Keratinocyte (primary cell): ENCODE results near the gene PCK2. TPM values are rescaled to one million over a fixed set of nuclear protein-coding genes. Genes with fewer than 3 reads are reported as not detected.

ENCODE experiments used
- DNase-seq: peaks from one replicate; pipeline ENCODE4 v3.0.0-alpha.2; 2011; ENCODE audit warnings: low read depth, missing footprints, low spot score
- FAIRE-seq: peaks from 2 replicates; lab custom pipeline; 2011; peaks lifted over from hg19 to GRCh38; lab: Jason Lieb, UNC
- H2AFZ ChIP-seq: 2 replicates; pipeline ENCODE4 v1.6.0; 2012; ENCODE audit warnings: low read length, control low read depth, inconsistent platforms; ENCODE audit not compliant: control insufficient read depth
- H3K27ac ChIP-seq: 2 replicates; pipeline ENCODE4 v1.5.1; 2011; ENCODE audit warnings: low read length; ENCODE audit not compliant: control insufficient read depth, insufficient read depth
- H3K27me3 ChIP-seq: 3 replicates; pipeline ENCODE4 v1.6.0; 2011; ENCODE audit warnings: low read length; ENCODE audit not compliant: control insufficient read depth, insufficient read depth; ENCODE audit errors: extremely low read depth
- H3K36me3 ChIP-seq, 2 experiments: 2 replicates in 1 of 2; 3 replicates in 1 of 2; pipeline ENCODE4 v1.5.1; 2011; ENCODE audit warnings: low read length in 2 of 2, mild to moderate bottlenecking in 1 of 2; ENCODE audit not compliant: control insufficient read depth in 2 of 2, insufficient read depth in 2 of 2; ENCODE audit errors: extremely low read depth in 1 of 2
- H3K4me1 ChIP-seq: 3 replicates; pipeline ENCODE4 v1.5.1; 2011; ENCODE audit warnings: low read length; ENCODE audit not compliant: control insufficient read depth, insufficient read depth; ENCODE audit errors: extremely low read depth
- H3K4me2 ChIP-seq: 3 replicates; pipeline ENCODE4 v1.6.0; 2011; ENCODE audit warnings: low read depth, low read length; ENCODE audit not compliant: control insufficient read depth, insufficient read depth; ENCODE audit errors: extremely low read depth
- H3K4me3 ChIP-seq, 3 experiments: fragments of 200-600 bp in 1 of 3; sonication (generic) in 1 of 3; 2 replicates in 2 of 3; 3 replicates in 1 of 3; pipeline ENCODE4 v1.5.1; 2011 to 2016; ENCODE audit warnings: low read length in 3 of 3, mild to moderate bottlenecking in 3 of 3, control low read depth in 2 of 3, inconsistent platforms in 1 of 3, low read depth in 1 of 3, mixed read lengths in 1 of 3, mixed run types in 1 of 3, moderate library complexity in 1 of 3; ENCODE audit not compliant: control insufficient read depth in 2 of 3, insufficient read depth in 2 of 3; ENCODE audit errors: extremely low read depth in 1 of 3
- H3K79me2 ChIP-seq: 2 replicates; pipeline ENCODE4 v1.6.0; 2012; ENCODE audit warnings: low read length; ENCODE audit not compliant: control insufficient read depth, insufficient read depth
- H3K9ac ChIP-seq: 3 replicates; pipeline ENCODE4 v1.6.0; 2011; ENCODE audit warnings: low read length; ENCODE audit not compliant: control insufficient read depth, insufficient read depth; ENCODE audit errors: extremely low read depth
- H3K9me1 ChIP-seq: 3 replicates; pipeline ENCODE4 v1.6.0; 2011; ENCODE audit warnings: low read length; ENCODE audit not compliant: control insufficient read depth, insufficient read depth; ENCODE audit errors: extremely low read depth
- H3K9me3 ChIP-seq: 2 replicates; pipeline ENCODE4 v1.5.1; 2012; ENCODE audit warnings: low read depth, low read length; ENCODE audit not compliant: control insufficient read depth
- H4K20me1 ChIP-seq: 3 replicates; pipeline ENCODE4 v1.6.0; 2011; ENCODE audit warnings: low read length; ENCODE audit not compliant: control insufficient read depth, insufficient read depth; ENCODE audit errors: extremely low read depth
- EZH2 ChIP-seq: IDR thresholded peaks from one replicate; pipeline ENCODE4 v1.6.1; 2012; ENCODE audit warnings: inconsistent platforms, mild to moderate bottlenecking, low read length, moderate library complexity
- dilution Hi-C: fragments of 300-500 bp; cut with MboI; formaldehyde crosslinking; loops from one replicate; pipeline ENCODE4 v1.7.0; 2020; ENCODE audit warnings: low sequenced_read_pairs; ENCODE audit not compliant: extremely low pct_ligation_motif_present
- polyA plus RNA-seq, 5 experiments: library from polyadenylated mRNA; depleted of rRNA in 3 of 5; stranded (reverse) in 3 of 5; stranded (forward) in 1 of 5; unstranded in 1 of 5; fragments of >200 nt; gene quantifications; 1 replicate in 1 of 5; 2 replicates in 3 of 5; 3 replicates in 1 of 5; pipeline versions ENCODE4 v1.2.1 to v1.2.3, GENCODE V29; 2011 to 2012; ENCODE audit warnings: missing spikeins in 2 of 5, low read depth in 1 of 5, low replicate concordance in 1 of 5
- TF ChIP-seq, protein P1 (sequence below), 3 experiments: IDR thresholded peaks in 1 of 3; conservative IDR thresholded peaks in 1 of 3; optimal IDR thresholded peaks in 1 of 3; 2 replicates in 2 of 3; 3 replicates in 1 of 3; pipeline versions ENCODE3 to v1.5.1; 2011; ENCODE audit warnings: low read length in 3 of 3, mild to moderate bottlenecking in 3 of 3, moderate library complexity in 2 of 3, control low read depth in 1 of 3, inconsistent platforms in 1 of 3; ENCODE audit not compliant: insufficient read depth in 2 of 3; ENCODE audit errors: extremely low read depth in 1 of 3

Gene PCK2
- polyA plus RNA-seq, 1 donor (not counting 4 experiments of a cell fraction or from before 2014, with no cell fraction given): 16.6 TPM

DNA sequence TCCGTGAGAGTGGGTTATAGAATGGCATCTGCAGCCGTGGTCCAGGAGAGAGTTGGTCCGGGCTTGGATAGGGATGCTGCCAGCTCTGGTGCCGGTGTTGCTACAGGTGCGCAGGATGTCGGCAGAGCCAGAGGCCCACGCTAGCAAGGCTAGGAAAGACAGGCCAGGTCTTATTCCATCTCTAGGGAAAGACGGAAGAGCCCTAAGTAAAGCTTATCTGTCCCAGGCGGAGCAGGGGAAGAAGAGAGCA, 41.4 kb downstream of the PCK2 start:
- peak overlapping the region; percentile 68 for H3K4me2 ChIP-seq
- H3K9me3 ChIP-seq: no peaks in the 10 kb centered on the region
- no peaks in the 10 kb centered on the region for H3K27me3 ChIP-seq
- H3K4me1 ChIP-seq: peaks cover 28% of the 10 kb centered on the region
- dilution Hi-C loops: no loop called here
- TF ChIP-seq, protein P1, sequence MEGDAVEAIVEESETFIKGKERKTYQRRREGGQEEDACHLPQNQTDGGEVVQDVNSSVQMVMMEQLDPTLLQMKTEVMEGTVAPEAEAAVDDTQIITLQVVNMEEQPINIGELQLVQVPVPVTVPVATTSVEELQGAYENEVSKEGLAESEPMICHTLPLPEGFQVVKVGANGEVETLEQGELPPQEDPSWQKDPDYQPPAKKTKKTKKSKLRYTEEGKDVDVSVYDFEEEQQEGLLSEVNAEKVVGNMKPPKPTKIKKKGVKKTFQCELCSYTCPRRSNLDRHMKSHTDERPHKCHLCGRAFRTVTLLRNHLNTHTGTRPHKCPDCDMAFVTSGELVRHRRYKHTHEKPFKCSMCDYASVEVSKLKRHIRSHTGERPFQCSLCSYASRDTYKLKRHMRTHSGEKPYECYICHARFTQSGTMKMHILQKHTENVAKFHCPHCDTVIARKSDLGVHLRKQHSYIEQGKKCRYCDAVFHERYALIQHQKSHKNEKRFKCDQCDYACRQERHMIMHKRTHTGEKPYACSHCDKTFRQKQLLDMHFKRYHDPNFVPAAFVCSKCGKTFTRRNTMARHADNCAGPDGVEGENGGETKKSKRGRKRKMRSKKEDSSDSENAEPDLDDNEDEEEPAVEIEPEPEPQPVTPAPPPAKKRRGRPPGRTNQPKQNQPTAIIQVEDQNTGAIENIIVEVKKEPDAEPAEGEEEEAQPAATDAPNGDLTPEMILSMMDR (optimal IDR thresholded peaks at IDR 0.05 in 1 of 3, IDR thresholded peaks at IDR 0.05 in 1 of 3, conservative IDR thresholded peaks at IDR 0.05 in 1 of 3; ENCODE audit: extremely low read depth in 1 of 3, insufficient read depth in 2 of 3, low read length in 3 of 3): no peak
- no peak for TF ChIP-seq EZH2
- H3K36me3 ChIP-seq: peaks cover 12 to 21% of the 10 kb centered on the region in 2 experiments
- H3K9ac ChIP-seq: peak overlapping the region; percentile 25
- DNase-seq (no peak), FAIRE-seq (no peak)
- peak overlapping the region; percentile 38 for H2AFZ ChIP-seq
- no peak overlapping the region for H3K27ac ChIP-seq
- H3K9me1 ChIP-seq: peaks cover 2% of the 10 kb centered on the region
- H3K79me2 ChIP-seq: peaks cover 25% of the 10 kb centered on the region
- H4K20me1 ChIP-seq: no peaks in the 10 kb centered on the region
- peak overlapping the region; percentile 49 to 88 (median 85) for H3K4me3 ChIP-seq

DNA sequence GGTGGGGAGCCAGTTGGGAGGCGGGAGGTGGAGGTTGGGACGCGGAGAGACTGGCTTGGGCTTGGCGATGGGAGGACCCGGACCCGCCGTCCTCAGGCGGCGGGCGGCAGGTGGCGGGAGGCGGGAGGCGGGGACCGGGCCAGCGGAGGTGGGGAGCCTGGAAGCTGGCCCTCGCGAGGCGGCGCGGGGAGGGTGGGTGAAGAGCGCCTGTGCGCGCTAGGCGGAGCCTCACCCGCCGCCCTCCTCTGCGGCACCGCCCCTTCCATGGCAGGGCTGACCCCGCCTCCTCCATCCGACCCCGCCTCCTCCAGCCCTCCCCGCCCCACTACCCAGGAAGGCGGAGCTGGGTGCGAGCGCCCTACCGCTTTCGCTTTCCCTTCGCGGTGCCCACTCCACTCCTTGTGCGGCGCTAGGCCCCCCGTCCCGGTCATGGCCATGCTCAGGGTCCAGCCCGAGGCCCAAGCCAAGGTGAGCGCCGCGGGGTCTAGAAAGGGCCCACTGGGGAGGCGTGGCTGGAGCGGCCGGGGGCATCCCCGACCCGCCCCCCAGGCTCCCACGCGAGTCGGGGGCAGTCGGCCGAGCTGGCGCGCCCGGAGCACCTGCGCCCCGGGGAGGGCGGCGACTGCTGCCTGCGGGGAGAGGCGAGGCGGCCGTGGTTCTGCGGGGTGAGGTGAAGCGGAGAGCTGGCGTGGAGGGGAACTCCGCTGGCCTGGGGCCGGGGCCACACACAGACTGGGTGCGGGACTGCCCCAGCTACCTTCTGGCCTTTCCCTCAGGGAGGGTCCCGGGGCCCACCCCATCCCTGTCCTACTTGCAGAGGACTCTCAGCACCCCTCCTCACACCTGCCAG, 41.9 kb downstream of the PCK2 start, which contains the start of gene PSME1:
Gene PSME1, plus strand, starts transcription at position 361 of the 850 bp plus-strand sequence. Its CDS starts 69 bp downstream, at position 430.
- H2AFZ ChIP-seq: peak within 1 kb of the TSS; percentile 73
- TF ChIP-seq, protein P1 (optimal IDR thresholded peaks at IDR 0.05 in 1 of 3, IDR thresholded peaks at IDR 0.05 in 1 of 3, conservative IDR thresholded peaks at IDR 0.05 in 1 of 3; ENCODE audit: extremely low read depth in 1 of 3, insufficient read depth in 2 of 3, low read length in 3 of 3): no peak
- TF ChIP-seq EZH2: no peak
- peak within 1 kb of the TSS; percentile 81 to 88 (median 85) for H3K4me3 ChIP-seq
- peak; percentile 32 for FAIRE-seq
- dilution Hi-C loops: no loop called here
- H3K9ac ChIP-seq: peak within 1 kb of the TSS; percentile 88
- H3K4me1 ChIP-seq: peaks cover 28% of the 10 kb centered on the region
- H3K4me2 ChIP-seq: peak within 1 kb of the TSS; percentile 94
- H4K20me1 ChIP-seq: no peaks in the 10 kb centered on the region
- H3K27ac ChIP-seq: peak within 1 kb of the TSS; percentile 69
- peaks cover 2% of the 10 kb centered on the region for H3K9me1 ChIP-seq
- peaks cover 31% of the 10 kb centered on the region for H3K79me2 ChIP-seq
- H3K36me3 ChIP-seq: peaks cover 12 to 21% of the 10 kb centered on the region in 2 experiments
- no peaks in the 10 kb centered on the region for H3K27me3 ChIP-seq
- no peak for DNase-seq
- H3K9me3 ChIP-seq: no peaks in the 10 kb centered on the region
